IPS-15b (cell line): ENCODE measurements around the gene AGAP1.
"Not testable (repeated sequence)": the region's sequence is repeated elsewhere in the genome, so short reads cannot be mapped to it uniquely, and the experiment has no call there.

Source experiments
- H3K27me3 ChIP-seq: one replicate; pipeline ENCODE4 v1.6.1; 2013; ENCODE audit warnings: low read length; ENCODE audit not compliant: control insufficient read depth, insufficient read depth
- H3K36me3 ChIP-seq: one replicate; pipeline ENCODE4 v1.6.1; 2013; ENCODE audit warnings: low read length; ENCODE audit not compliant: control insufficient read depth, insufficient read depth
- H3K4me1 ChIP-seq: one replicate; pipeline ENCODE4 v1.6.1; 2013; ENCODE audit warnings: mild to moderate bottlenecking, low read length; ENCODE audit not compliant: control insufficient read depth, insufficient read depth
- H3K4me3 ChIP-seq: one replicate; pipeline ENCODE4 v1.5.1; 2013; ENCODE audit warnings: low read depth, low read length
- H3K9ac ChIP-seq: one replicate; pipeline ENCODE4 v1.6.1; 2013; ENCODE audit warnings: low read depth, mild to moderate bottlenecking, low read length
- H3K9me3 ChIP-seq: one replicate; pipeline ENCODE4 v1.6.1; 2013; ENCODE audit warnings: mild to moderate bottlenecking, low read length; ENCODE audit not compliant: control insufficient read depth, insufficient read depth

The AGAP1 gene

DNA sequence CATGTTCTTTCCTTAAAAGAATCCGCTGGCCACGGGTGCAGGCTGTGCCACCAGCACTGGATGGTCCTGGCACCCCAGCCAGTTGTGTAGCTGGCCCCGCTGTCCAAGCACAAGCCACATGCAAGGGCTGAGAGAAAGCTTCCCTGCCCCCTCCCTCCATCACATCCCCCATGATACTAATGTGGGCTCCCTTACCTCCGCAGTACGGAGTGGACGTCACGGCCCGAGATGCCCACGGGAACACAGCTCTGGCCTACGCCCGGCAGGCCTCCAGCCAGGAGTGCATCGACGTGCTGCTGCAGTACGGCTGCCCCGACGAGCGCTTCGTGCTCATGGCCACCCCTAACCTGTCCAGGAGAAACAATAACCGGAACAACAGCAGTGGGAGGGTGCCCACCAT is 629.9 kb downstream of the AGAP1 start:
- Histone ChIP-seq H3K27me3 (no peaks in the 10 kb centered on the region), H3K4me3 (no peak overlapping the region), H3K4me1 (peaks cover 9% of the 10 kb centered on the region), H3K9me3 (no peaks in the 10 kb centered on the region), H3K36me3 (no peaks in the 10 kb centered on the region), H3K9ac (no peak overlapping the region)

DNA sequence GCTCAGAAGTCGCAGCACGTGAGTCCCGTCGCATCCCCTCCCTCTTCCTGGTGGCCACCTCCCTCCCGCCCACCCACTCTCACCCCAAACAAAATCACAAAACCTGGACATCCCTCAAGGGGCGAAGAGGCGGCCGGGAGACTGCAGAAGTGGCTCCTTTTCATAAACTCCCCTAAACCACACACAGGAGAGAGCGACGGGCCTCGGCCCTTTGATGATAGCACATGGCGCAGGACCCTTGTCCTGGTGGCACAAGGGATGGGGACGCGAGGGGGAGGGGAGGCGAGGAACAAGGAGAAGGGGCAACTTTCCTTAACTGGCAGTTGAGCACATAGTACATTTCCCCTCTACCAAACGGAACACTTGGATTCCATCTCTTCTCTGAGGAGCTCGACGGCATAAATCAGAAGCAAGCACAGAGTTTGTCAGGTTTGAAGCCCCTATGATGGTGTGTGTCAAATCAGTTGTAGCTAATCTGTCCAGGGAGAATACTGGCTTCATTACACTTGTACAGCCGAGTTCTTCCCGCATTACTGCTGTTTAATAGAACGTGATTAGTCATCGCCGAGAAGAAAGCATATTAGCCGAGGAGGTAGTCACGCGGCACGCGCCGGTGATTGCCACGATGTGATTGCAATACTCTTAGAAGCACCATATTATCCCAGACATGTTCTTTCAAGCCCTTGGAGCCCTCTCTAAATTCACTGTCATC is 630.5 kb downstream of the AGAP1 start:
- no peaks in the 10 kb centered on the region for H3K36me3 ChIP-seq
- no peaks in the 10 kb centered on the region for H3K9me3 ChIP-seq
- H3K27me3 ChIP-seq, result no peaks in the 10 kb centered on the region
- peaks cover 6% of the 10 kb centered on the region for H3K4me1 ChIP-seq
- no peak overlapping the region for H3K9ac ChIP-seq
- H3K4me3 ChIP-seq, result no peak overlapping the region

DNA sequence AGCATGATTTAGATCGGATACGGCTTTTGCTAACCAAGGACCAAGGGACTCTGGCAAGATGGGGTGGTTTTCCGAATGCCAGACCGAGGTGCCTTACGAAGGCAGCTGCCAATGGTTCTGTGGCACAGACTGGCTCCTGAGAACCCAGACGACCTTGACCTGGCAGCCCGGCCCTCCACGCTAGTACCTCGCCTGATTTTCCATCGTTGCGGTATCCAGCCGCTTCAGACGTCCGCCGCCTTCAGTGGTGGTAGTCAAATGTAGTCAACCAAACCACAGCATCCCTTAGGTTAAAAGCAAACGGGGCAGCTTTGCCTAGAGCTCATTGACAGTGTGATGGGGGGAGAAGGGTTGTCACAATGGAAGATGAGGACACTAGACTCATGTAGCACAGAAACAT is 631.7 kb downstream of the AGAP1 start:
- Histone ChIP-seq H3K36me3 (no peaks in the 10 kb centered on the region), H3K9ac (no peak overlapping the region), H3K4me1 (peaks cover 5% of the 10 kb centered on the region), H3K9me3 (no peaks in the 10 kb centered on the region), H3K4me3 (no peak overlapping the region), H3K27me3 (no peaks in the 10 kb centered on the region)

GRCh38 chr2:236127010-236127409 is 633.2 kb downstream of the AGAP1 start:
- H3K9me3 ChIP-seq, result no peaks in the 10 kb centered on the region
- peaks cover 2% of the 10 kb centered on the region for H3K4me1 ChIP-seq
- no peaks in the 10 kb centered on the region for H3K27me3 ChIP-seq
- no peaks in the 10 kb centered on the region for H3K36me3 ChIP-seq
- H3K9ac ChIP-seq, result no peak overlapping the region
- no peak overlapping the region for H3K4me3 ChIP-seq

GRCh38 chr2:236128321-236128720 is 634.5 kb downstream of the AGAP1 start:
- Histone ChIP-seq H3K27me3 (no peaks in the 10 kb centered on the region), H3K9ac (no peak overlapping the region), H3K36me3 (no peaks in the 10 kb centered on the region), H3K9me3 (no peaks in the 10 kb centered on the region), H3K4me1 (peaks cover 2% of the 10 kb centered on the region), H3K4me3 (no peak overlapping the region)

DNA sequence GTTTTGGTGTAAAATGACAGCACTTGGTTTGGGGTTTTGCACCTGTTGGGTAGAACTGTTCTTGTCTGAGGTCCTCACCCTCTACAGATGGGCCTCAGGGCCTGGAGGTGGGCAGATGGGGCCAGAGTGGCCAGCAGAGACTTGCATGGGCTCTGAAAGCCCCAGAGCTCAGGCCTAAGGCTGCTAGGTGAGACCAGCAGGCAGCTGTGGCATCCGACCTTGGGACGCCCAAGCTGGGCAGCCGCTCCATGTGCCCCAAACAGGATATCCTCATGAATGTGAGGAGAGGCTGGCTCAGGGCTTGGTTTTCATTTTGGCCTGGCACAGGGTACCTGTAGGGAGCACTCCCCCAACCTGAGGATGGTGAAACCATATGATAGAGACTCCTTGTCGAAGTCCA is 636.1 kb downstream of the AGAP1 start:
- H3K4me3 ChIP-seq, result no peak overlapping the region
- no peaks in the 10 kb centered on the region for H3K9me3 ChIP-seq
- no peaks in the 10 kb centered on the region for H3K27me3 ChIP-seq
- no peaks in the 10 kb centered on the region for H3K36me3 ChIP-seq
- peaks cover 4% of the 10 kb centered on the region for H3K4me1 ChIP-seq
- no peak overlapping the region for H3K9ac ChIP-seq

DNA sequence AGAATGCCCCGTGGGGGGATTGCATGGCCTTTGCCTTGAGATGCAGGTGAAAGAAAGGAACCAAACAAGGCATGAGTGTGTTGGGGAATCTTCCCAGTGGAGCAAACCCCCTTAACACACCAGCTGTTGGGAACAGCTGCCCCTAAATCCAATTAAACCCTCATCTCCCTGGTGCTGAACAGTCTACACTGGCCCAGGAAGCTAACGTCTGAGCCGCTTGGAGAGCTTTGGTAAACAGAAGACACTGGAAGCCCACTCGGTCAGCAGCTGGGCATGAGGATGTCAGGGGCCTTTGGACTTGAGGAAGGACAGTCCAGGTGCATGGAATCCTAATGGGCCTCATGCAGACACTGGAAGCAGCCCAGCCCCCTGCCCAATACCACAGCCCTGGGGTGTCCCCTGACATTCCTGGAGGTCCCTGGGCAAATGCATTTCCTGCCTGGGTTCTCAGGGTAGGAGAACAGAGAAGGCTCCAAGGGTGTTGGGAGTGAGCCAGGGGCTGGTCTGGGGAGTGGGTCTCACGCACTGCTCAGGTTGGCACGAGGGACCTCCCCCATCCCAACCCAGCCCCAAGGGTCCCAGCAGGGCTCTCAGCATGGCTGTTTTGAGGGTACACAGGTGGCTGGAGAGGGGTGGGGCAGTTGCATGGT is 636.6 kb downstream of the AGAP1 start:
- H3K9me3 ChIP-seq, result no peaks in the 10 kb centered on the region
- H3K4me1 ChIP-seq, result peaks cover 4% of the 10 kb centered on the region
- H3K27me3 ChIP-seq, result no peaks in the 10 kb centered on the region
- no peaks in the 10 kb centered on the region for H3K36me3 ChIP-seq
- H3K4me3 ChIP-seq, result no peak overlapping the region
- H3K9ac ChIP-seq, result no peak overlapping the region

- Histone ChIP-seq H3K4me3 (no peak overlapping the region), H3K27me3 (no peaks in the 10 kb centered on the region), H3K4me1 (peaks cover 4% of the 10 kb centered on the region), H3K36me3 (no peaks in the 10 kb centered on the region), H3K9me3 (no peaks in the 10 kb centered on the region), H3K9ac (no peak overlapping the region)
Observed at GRCh38 chr2:236131073-236131692, 637.3 kb downstream of the AGAP1 start.

DNA sequence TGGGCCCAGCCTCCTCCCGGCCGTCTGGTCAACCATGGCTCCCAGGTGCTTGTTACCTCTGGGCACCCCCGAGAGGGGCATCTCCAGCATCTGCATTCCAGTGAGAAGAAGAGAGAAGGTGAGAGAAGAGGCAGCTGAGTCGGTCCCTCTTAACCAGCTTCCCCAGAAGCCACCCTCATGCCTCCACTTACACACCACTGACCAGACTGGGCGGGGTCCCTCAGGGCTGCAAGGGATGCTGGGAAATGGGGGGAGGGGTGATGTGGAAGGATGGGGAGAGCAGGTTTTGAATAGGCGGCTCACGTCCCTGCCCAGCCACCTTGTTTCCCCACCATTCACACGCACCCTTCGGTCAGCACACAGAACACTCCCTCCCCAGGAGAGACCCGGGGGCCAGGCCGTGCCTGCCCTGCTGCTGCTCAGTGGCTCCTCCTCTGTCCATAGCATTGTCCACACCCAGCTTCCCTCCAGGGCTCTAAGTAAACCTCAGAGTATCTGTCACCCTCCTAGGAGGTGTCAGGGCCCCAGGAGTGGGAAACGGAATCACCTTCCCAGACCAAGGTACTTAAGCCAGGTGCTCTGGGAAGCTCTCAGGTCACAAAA is 639.7 kb downstream of the AGAP1 start:
- Histone ChIP-seq H3K9me3 (no peaks in the 10 kb centered on the region), H3K27me3 (no peaks in the 10 kb centered on the region), H3K4me1 (peaks cover 2% of the 10 kb centered on the region), H3K36me3 (no peaks in the 10 kb centered on the region), H3K9ac (no peak overlapping the region), H3K4me3 (no peak overlapping the region)

GRCh38 chr2:236136538-236136937 is 642.7 kb downstream of the AGAP1 start:
- Histone ChIP-seq H3K9me3 (no peaks in the 10 kb centered on the region), H3K4me1 (peaks cover 2% of the 10 kb centered on the region), H3K36me3 (no peaks in the 10 kb centered on the region), H3K27me3 (no peaks in the 10 kb centered on the region), H3K9ac (no peak overlapping the region), H3K4me3 (no peak overlapping the region)

- Histone ChIP-seq H3K36me3 (no peaks in the 10 kb centered on the region), H3K9me3 (no peaks in the 10 kb centered on the region), H3K9ac (no peak overlapping the region), H3K4me1 (peaks cover 2% of the 10 kb centered on the region), H3K27me3 (no peaks in the 10 kb centered on the region), H3K4me3 (no peak overlapping the region)
Observed at GRCh38 chr2:236137066-236137465, 643.2 kb downstream of the AGAP1 start.

GRCh38 chr2:236141616-236142015 is 647.8 kb downstream of the AGAP1 start:
- not testable (repeated sequence) for H3K27me3 ChIP-seq, H3K9me3 ChIP-seq, H3K9ac ChIP-seq, H3K4me1 ChIP-seq, H3K36me3 ChIP-seq, H3K4me3 ChIP-seq
